Mucosa of rectum (tissue), 2 donors: ENCODE data around the gene ENTPD1.
"Not testable (repeated sequence)": the region's sequence is repeated elsewhere in the genome, so short reads cannot be mapped to it uniquely, and the experiment has no call there.

Experiments used
- H3K27ac ChIP-seq, 2 donors: one replicate each; pipeline ENCODE4 v1.7.0; 2013; ENCODE audit warnings: inconsistent platforms in 2 of 2, low read depth in 2 of 2, low read length in 2 of 2
- H3K27me3 ChIP-seq, 2 donors: one replicate each; pipeline ENCODE4 v1.7.0; 2013; ENCODE audit warnings: low read length in 2 of 2; ENCODE audit not compliant: control insufficient read depth in 2 of 2, insufficient read depth in 2 of 2
- H3K36me3 ChIP-seq, 2 donors: one replicate each; pipeline ENCODE4 v1.7.0; 2013; ENCODE audit warnings: low read length in 2 of 2; ENCODE audit not compliant: control insufficient read depth in 2 of 2, insufficient read depth in 2 of 2
- H3K4me1 ChIP-seq, 2 donors: one replicate each; pipeline ENCODE4 v1.7.0; 2013; ENCODE audit warnings: low read length in 2 of 2, mild to moderate bottlenecking in 1 of 2; ENCODE audit not compliant: control insufficient read depth in 2 of 2, insufficient read depth in 2 of 2
- H3K4me3 ChIP-seq, 2 donors: one replicate each; pipeline ENCODE4 v1.7.0; 2013; ENCODE audit warnings: low read length in 2 of 2
- H3K9ac ChIP-seq, 2 donors: one replicate each; pipeline ENCODE4 v1.7.0; 2013; ENCODE audit warnings: low read length in 2 of 2, low read depth in 1 of 2, mild to moderate bottlenecking in 1 of 2
- H3K9me3 ChIP-seq, 2 donors: one replicate each; pipeline ENCODE4 v1.7.0; 2013; ENCODE audit warnings: low read length in 2 of 2; ENCODE audit not compliant: control insufficient read depth in 2 of 2
- donor health status: healthy.
- donor health status: Normal muscosa, but diverticular disease.

ENTPD1 gene

GRCh38 chr10:95758351-95759025 lies 2.5 kb downstream of the ENTPD1 start:
- H3K27me3 ChIP-seq: no peaks in the 10 kb centered on the region
- peak overlapping the region in 1 of 2 donors; percentile 22 for H3K4me3 ChIP-seq
- no peak overlapping the region for H3K9ac ChIP-seq
- no peaks in the 10 kb centered on the region for H3K36me3 ChIP-seq
- no peaks in the 10 kb centered on the region for H3K9me3 ChIP-seq
- H3K27ac ChIP-seq: peak overlapping the region; percentile 45 to 69
- H3K4me1 ChIP-seq: peaks cover 10 to 11% of the 10 kb centered on the region in 2 donors

DNA sequence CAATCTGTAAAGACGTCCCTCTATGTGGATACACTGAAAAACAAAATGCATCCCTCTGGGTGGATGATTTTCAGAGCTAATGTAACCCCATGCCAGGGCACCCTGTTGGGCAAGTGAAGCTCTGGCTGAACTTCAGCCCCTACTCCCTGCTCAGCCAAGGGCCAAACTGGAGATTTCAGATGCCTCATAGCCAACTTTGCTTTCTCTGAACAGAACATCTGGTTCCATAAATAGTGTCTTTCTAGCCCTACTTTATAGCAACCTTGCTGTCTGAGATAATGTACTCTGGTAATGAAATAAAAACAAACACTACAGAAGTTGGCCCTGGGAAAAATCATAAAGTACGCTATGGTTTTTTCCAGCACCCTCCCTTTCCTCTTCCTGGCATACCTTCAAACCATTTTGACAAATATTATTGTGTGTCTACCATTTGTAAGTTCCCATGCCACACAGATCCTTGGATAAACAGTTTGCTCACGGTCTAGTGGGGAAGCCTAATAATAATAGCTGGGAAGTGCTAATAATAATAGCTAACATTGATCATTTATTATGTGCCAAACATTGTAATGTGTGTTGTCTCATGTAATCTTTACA lies 3.4 kb downstream of the ENTPD1 start:
- no peak overlapping the region for H3K9ac ChIP-seq
- H3K36me3 ChIP-seq: no peaks in the 10 kb centered on the region
- no peaks in the 10 kb centered on the region for H3K27me3 ChIP-seq
- H3K4me3 ChIP-seq: no peak overlapping the region
- H3K9me3 ChIP-seq: no peaks in the 10 kb centered on the region
- peak overlapping the region; percentile 45 to 69 for H3K27ac ChIP-seq
- H3K4me1 ChIP-seq: peaks cover 10 to 11% of the 10 kb centered on the region in 2 donors

- H3K4me1 ChIP-seq: peaks cover 10 to 11% of the 10 kb centered on the region in 2 donors
- H3K4me3 ChIP-seq: no peak overlapping the region
- peak overlapping the region in 1 of 2 donors; percentile 61 for H3K27ac ChIP-seq
- no peak overlapping the region for H3K9ac ChIP-seq
- no peaks in the 10 kb centered on the region for H3K9me3 ChIP-seq
- H3K36me3 ChIP-seq: no peaks in the 10 kb centered on the region
- no peaks in the 10 kb centered on the region for H3K27me3 ChIP-seq
Observed at GRCh38 chr10:95761939-95762492, 6.1 kb downstream of the ENTPD1 start.

GRCh38 chr10:95767884-95768556 lies 12.1 kb downstream of the ENTPD1 start:
- Histone ChIP-seq H3K9me3 (no peaks in the 10 kb centered on the region), H3K36me3 (no peaks in the 10 kb centered on the region), H3K4me3 (no peak overlapping the region), H3K27me3 (no peaks in the 10 kb centered on the region), H3K4me1 (peaks cover 0 to 2% of the 10 kb centered on the region in 2 donors), H3K9ac (no peak overlapping the region), H3K27ac (peak overlapping the region; percentile 39 to 56)

- Histone ChIP-seq H3K9me3 (no peaks in the 10 kb centered on the region), H3K27ac (no peak overlapping the region), H3K4me3 (no peak overlapping the region), H3K36me3 (no peaks in the 10 kb centered on the region), H3K9ac (no peak overlapping the region), H3K27me3 (no peaks in the 10 kb centered on the region), H3K4me1 (peaks cover 0 to 2% of the 10 kb centered on the region in 2 donors)
Observed at GRCh38 chr10:95770084-95770720, 14.2 kb downstream of the ENTPD1 start.

DNA sequence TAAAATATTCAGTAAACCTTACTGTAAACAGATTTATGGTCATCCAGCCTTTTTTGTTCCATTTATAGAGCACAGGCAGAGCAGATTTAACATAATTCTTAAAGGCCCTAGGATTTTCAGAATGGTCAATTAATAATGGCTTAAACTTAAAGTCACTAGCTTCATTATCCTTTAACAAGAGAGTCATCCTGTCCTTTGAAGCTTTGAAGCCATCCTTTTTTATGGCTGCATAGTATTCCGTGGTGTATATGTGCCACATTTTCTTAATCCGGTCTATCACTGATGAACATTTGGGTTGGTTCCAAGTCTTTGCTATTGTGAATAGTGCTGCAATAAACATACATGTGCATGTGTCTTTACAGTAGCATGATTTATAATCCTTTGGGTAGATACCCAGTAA lies 17.5 kb downstream of the ENTPD1 start:
- not testable (repeated sequence) for H3K27me3 ChIP-seq, H3K36me3 ChIP-seq, H3K4me3 ChIP-seq, H3K9ac ChIP-seq, H3K27ac ChIP-seq, H3K9me3 ChIP-seq, H3K4me1 ChIP-seq

- not testable (repeated sequence) for H3K9me3 ChIP-seq, H3K27me3 ChIP-seq, H3K4me3 ChIP-seq, H3K27ac ChIP-seq, H3K4me1 ChIP-seq, H3K36me3 ChIP-seq, H3K9ac ChIP-seq
Observed at GRCh38 chr10:95777638-95778037, 21.7 kb downstream of the ENTPD1 start.

DNA sequence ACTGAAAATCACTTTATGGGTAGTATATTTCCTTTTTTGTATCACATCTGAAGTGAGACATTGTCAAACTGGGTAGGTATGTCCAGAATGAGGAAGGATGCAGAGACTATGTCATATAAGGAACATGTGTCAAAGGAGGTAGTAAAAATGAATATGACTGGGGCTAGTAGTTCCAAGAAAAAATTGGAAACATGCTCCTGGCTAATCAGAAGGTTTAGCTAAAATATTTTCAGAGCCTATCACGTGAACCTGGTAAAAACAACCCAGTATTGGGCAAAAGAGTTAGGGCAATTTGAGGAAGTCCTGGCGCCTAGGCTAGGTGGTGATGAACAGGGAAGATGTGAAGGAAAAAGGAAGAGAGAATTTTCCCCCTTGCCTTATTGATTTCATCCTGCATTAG lies 26.4 kb downstream of the ENTPD1 start:
- H3K27me3 ChIP-seq: no peaks in the 10 kb centered on the region
- H3K27ac ChIP-seq: no peak overlapping the region
- H3K36me3 ChIP-seq: no peaks in the 10 kb centered on the region
- H3K4me3 ChIP-seq: no peak overlapping the region
- H3K4me1 ChIP-seq: peaks cover 6 to 9% of the 10 kb centered on the region in 2 donors
- no peaks in the 10 kb centered on the region for H3K9me3 ChIP-seq
- H3K9ac ChIP-seq: no peak overlapping the region

DNA sequence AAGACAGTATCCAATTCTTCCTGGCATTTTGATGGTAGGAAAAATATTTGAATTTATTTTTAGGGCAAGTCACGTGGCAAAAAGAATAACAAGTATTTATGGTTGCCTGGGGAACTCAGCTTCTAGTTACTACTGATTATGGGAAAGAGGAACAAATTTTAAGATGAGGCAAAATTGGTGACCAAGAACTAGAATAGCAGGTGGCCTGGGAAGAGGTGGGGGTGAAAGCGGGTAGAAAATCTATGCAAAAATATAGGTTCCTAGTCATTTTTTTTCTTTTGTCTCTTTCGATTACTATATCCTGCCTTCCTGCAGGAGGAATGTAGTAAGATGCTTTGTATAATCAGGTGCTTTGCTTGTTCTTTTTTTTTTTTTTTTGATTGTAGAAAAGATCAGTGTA lies 27.8 kb downstream of the ENTPD1 start:
- H3K4me3 ChIP-seq: no peak overlapping the region
- H3K9ac ChIP-seq: no peak overlapping the region
- no peaks in the 10 kb centered on the region for H3K27me3 ChIP-seq
- no peaks in the 10 kb centered on the region for H3K36me3 ChIP-seq
- peaks cover 6 to 9% of the 10 kb centered on the region in 2 donors for H3K4me1 ChIP-seq
- H3K9me3 ChIP-seq: no peaks in the 10 kb centered on the region
- peak overlapping the region in 1 of 2 donors; percentile 70 for H3K27ac ChIP-seq
